ENCODE results near the gene TAS1R3. TPM values are rescaled to one million over a fixed set of nuclear protein-coding genes. Genes with fewer than 3 reads are reported as not detected.

TAS1R3 gene
- total and polyA plus RNA-seq, 2 of the 4 experiments (the other 2 are of a cell fraction), result under 0.01 to 0.05 TPM

GRCh38 chr1:1306070-1306660 is 24.9 kb upstream of the TAS1R3 start:
- peak overlapping the region; percentile 93 for H3K4me3 ChIP-seq (ENCODE audit: insufficient read depth, low read depth, low read length)
- WGBS, 2 experiments (ENCODE audit: extremely low coverage in 2 of 2, insufficient read length in 1 of 2), result 47% methylated on average over 4 of the region's 11 CpGs; no CpG with 5 or more reads in 1 of the 2 experiments
- H3K4me1 ChIP-seq (ENCODE audit: control insufficient read depth, insufficient read depth, low read length), result peaks cover 31% of the 10 kb centered on the region
- H3K4me2 ChIP-seq (ENCODE audit: low read depth, low read length), result peak overlapping the region; percentile 100
- peak overlapping the region; percentile 61 for H3K14ac ChIP-seq (replicated peaks; ENCODE audit: low read depth, low read length)
- no peak overlapping the region for H2AFZ ChIP-seq (replicated peaks; ENCODE audit: low read length, poor library complexity)
- peak overlapping the region; percentile 75 for H2BK5ac ChIP-seq (ENCODE audit: low read depth, low read length, poor library complexity, severe bottlenecking)
- H3K27me3 ChIP-seq (ENCODE audit: control insufficient read depth, insufficient read depth, low read length), result no peaks in the 10 kb centered on the region
- peaks cover 3 to 66% of the 10 kb centered on the region in 2 experiments; a peak in 3 of 4 replicates for H3K79me1 ChIP-seq (ENCODE audit: low read depth in 1 of 2, low read length in 2 of 2)
- H3K9me3 ChIP-seq (ENCODE audit: control insufficient read depth, insufficient read depth, low read length), result no peaks in the 10 kb centered on the region
- ATAC-seq (ENCODE audit: low read depth), result no peak
- no peak overlapping the region; the same call in 2 of the 3 replicates for H2BK15ac ChIP-seq (ENCODE audit: low read depth, low read length)
- 0 out of 2 replicates have a peak overlapping the region, but pooled peaks have one; percentile 1 for H2BK120ac ChIP-seq (ENCODE audit: low read depth, low read length)
- H3K9ac ChIP-seq (ENCODE audit: low read depth, low read length), result peak overlapping the region; percentile 91
- H4K5ac ChIP-seq (ENCODE audit: low read depth, low read length), result 0 out of 2 replicates have a peak overlapping the region, but pooled peaks have one; percentile 21
- peak overlapping the region; percentile 97 for H2AK9ac ChIP-seq (replicated peaks; ENCODE audit: low read depth, low read length, poor library complexity)
- peak overlapping the region; percentile 34 to 72; a peak in 3 of 4 replicates for H4K8ac ChIP-seq (ENCODE audit: low read depth in 2 of 2, low read length in 2 of 2)
- H3K4ac ChIP-seq (ENCODE audit: low read depth, low read length), result peak overlapping the region; percentile 90
- in situ Hi-C loops (cut with MboI; ENCODE audit: low sequenced_read_pairs), result no loop called here
- CTCF ChIA-PET, result no interaction called here
- H2BK20ac ChIP-seq (ENCODE audit: low read depth, low read length), result no peak overlapping the region
- H3K23ac ChIP-seq (ENCODE audit: low read depth, low read length), result peak overlapping the region; percentile 94
- BruUV-seq (replicated peaks), result TSS peak; percentile 23
- dilution Hi-C loops (cut with HindIII; ENCODE audit: low sequenced_read_pairs, unreplicated experiment), result no loop called here
- peaks cover 3% of the 10 kb centered on the region for H3K9me1 ChIP-seq (ENCODE audit: insufficient read depth, low read length)
- POLR2A ChIA-PET (ENCODE audit: unreplicated experiment), result no interaction called here
- peak; percentile 27 for DNase-seq
- H4K20me1 ChIP-seq (ENCODE audit: insufficient read depth, low read length), result peaks cover 39% of the 10 kb centered on the region
- H3K27ac ChIP-seq (ENCODE audit: insufficient read depth, low read length), result peak overlapping the region; percentile 89
- H3K18ac ChIP-seq (ENCODE audit: low read depth, low read length), result no peak overlapping the region
- peak overlapping the region; percentile 4; the same call in 1 of the 2 replicates for H3K56ac ChIP-seq (ENCODE audit: extremely low read depth, insufficient read depth, low read length)
- peak overlapping the region; percentile 76 for H4K91ac ChIP-seq (ENCODE audit: insufficient read depth, low read depth, low read length)
- H2AK5ac ChIP-seq (ENCODE audit: low read depth, low read length), result peak overlapping the region; percentile 91
- TF ChIP-seq CTCF (conservative IDR thresholded peaks at IDR 0.05; ENCODE audit: low read depth, low read length), result peak; percentile 29; the same call in 1 of the 2 replicates
- peak; percentile 34 for TF ChIP-seq RAD21 (IDR thresholded peaks at IDR 0.05; ENCODE audit: low read length)
- TF ChIP-seq POLR2A (IDR thresholded peaks at IDR 0.05; ENCODE audit: low read depth, low read length), result no peak
- TF ChIP-seq CHD1 (IDR thresholded peaks at IDR 0.05; ENCODE audit: low read depth, low read length), result no peak
- intact Hi-C loops (cut with micrococcal nuclease), result loop anchor here (5.0 kb wide), 2 partner anchors 51 to 184 kb away; partner anchors contain the start of gene MXRA8
- H3K36me3 ChIP-seq (ENCODE audit: control insufficient read depth, insufficient read depth, low read length), result peaks cover 13% of the 10 kb centered on the region
